Neural crest cell (in vitro differentiated cells): ENCODE data around the gene MCF2L. TPM values are rescaled to one million over a fixed set of nuclear protein-coding genes. Genes with fewer than 3 reads are reported as not detected.

Experiments
- DNase-seq: peaks from one replicate; pipeline ENCODE4 v3.0.0; 2021; ENCODE audit warnings: low read depth, mixed read lengths, low spot score
- H3K27ac Mint-ChIP-seq: one replicate; pipeline ENCODE4 v1.8.0; 2021; ENCODE audit warnings: mild to moderate bottlenecking, mixed read lengths; ENCODE audit not compliant: unreplicated experiment
- H3K27me3 Mint-ChIP-seq: 2 replicates; pipeline ENCODE4 v1.8.0; 2021; ENCODE audit warnings: low read depth, mild to moderate bottlenecking, mixed read lengths
- H3K36me3 Mint-ChIP-seq: 2 replicates; pipeline ENCODE4 v1.8.0; 2021; ENCODE audit warnings: low read depth, mild to moderate bottlenecking, mixed read lengths
- H3K4me1 Mint-ChIP-seq: 2 replicates; pipeline ENCODE4 v1.8.0; 2021; ENCODE audit warnings: mixed read lengths
- H3K4me3 Mint-ChIP-seq: one replicate; pipeline ENCODE4 v1.8.0; 2021; ENCODE audit warnings: mild to moderate bottlenecking, mixed read lengths
- H3K9me3 Mint-ChIP-seq: 2 replicates; pipeline ENCODE4 v1.8.0; 2021; ENCODE audit warnings: mixed read lengths
- CTCF ChIP-seq: fragments of 200-600 bp; sonication (generic); conservative IDR thresholded peaks from 2 replicates; pipeline ENCODE4 v1.5.0; 2021; ENCODE audit warnings: antibody characterized with exemption, mild to moderate bottlenecking
- total RNA-seq: library from RNA; stranded (reverse); gene quantifications from 2 replicates; pipeline ENCODE4 v1.2.1, GENCODE V29; 2021

The MCF2L gene
- total RNA-seq, 1 donor from 2014 or later = 59.9 TPM

GRCh38 chr13:113040031-113040430, 71.0 kb downstream of the MCF2L start:
- Mint-ChIP-seq H3K9me3 (peaks cover 5% of the 10 kb centered on the region), H3K27ac (no peak overlapping the region), H3K27me3 (no peaks in the 10 kb centered on the region), H3K36me3 (peaks cover 18% of the 10 kb centered on the region), H3K4me1 (peaks cover 3% of the 10 kb centered on the region), H3K4me3 (no peak overlapping the region)
- no peak for DNase-seq
- no peak for TF ChIP-seq CTCF

- no peak for DNase-seq
- peaks cover 19% of the 10 kb centered on the region for H3K36me3 Mint-ChIP-seq
Observed at GRCh38 chr13:113040597-113041292, 71.7 kb downstream of the MCF2L start.

GRCh38 chr13:113041293-113041690, 72.3 kb downstream of the MCF2L start:
- Mint-ChIP-seq H3K36me3 (peaks cover 20% of the 10 kb centered on the region), H3K9me3 (peaks cover 5% of the 10 kb centered on the region), H3K4me1 (no peaks in the 10 kb centered on the region), H3K27me3 (no peaks in the 10 kb centered on the region), H3K27ac (no peak overlapping the region), H3K4me3 (no peak overlapping the region)
- no peak for DNase-seq
- TF ChIP-seq CTCF = no peak

More at GRCh38 chr13:113040597-113041292, 71.7 kb downstream of the MCF2L start:
- Mint-ChIP-seq H3K27ac (no peak overlapping the region), H3K27me3 (no peaks in the 10 kb centered on the region), H3K9me3 (peaks cover 5% of the 10 kb centered on the region), H3K4me1 (no peaks in the 10 kb centered on the region), H3K4me3 (no peak overlapping the region)
- no peak for TF ChIP-seq CTCF

GRCh38 chr13:113041896-113042295, 72.9 kb downstream of the MCF2L start:
- no peaks in the 10 kb centered on the region for H3K27me3 Mint-ChIP-seq
- H3K4me1 Mint-ChIP-seq = peaks cover 3% of the 10 kb centered on the region
- TF ChIP-seq CTCF = no peak
- DNase-seq = no peak
- H3K4me3 Mint-ChIP-seq = no peak overlapping the region
- H3K27ac Mint-ChIP-seq = no peak overlapping the region
- H3K36me3 Mint-ChIP-seq = peaks cover 20% of the 10 kb centered on the region
- peaks cover 5% of the 10 kb centered on the region for H3K9me3 Mint-ChIP-seq

GRCh38 chr13:113042456-113042855, 73.4 kb downstream of the MCF2L start:
- Mint-ChIP-seq H3K9me3 (peaks cover 3% of the 10 kb centered on the region), H3K36me3 (peaks cover 15% of the 10 kb centered on the region), H3K4me3 (no peak overlapping the region), H3K27me3 (no peaks in the 10 kb centered on the region), H3K27ac (no peak overlapping the region), H3K4me1 (peaks cover 7% of the 10 kb centered on the region)
- no peak for TF ChIP-seq CTCF
- no peak for DNase-seq
